Lower leg skin (tissue), 4 donors: ENCODE measurements around the gene PCDHGA10. TPM values are rescaled to one million over a fixed set of nuclear protein-coding genes. Genes with fewer than 3 reads are reported as not detected.

Experiments
- DNase-seq, 2 donors: peaks; one replicate each; pipeline ENCODE4 v3.0.0-alpha.2; 2019; ENCODE audit warnings: low spot score in 2 of 2
- H3K4me3 ChIP-seq: fragments of 200-600 bp; sonication (generic); 2 replicates; pipeline ENCODE4 v1.5.1; 2017; ENCODE audit warnings: mild to moderate bottlenecking, low read depth; ENCODE audit not compliant: poor library complexity, severe bottlenecking
- POLR2A ChIP-seq, 2 donors: fragments of 450-650 bp; IDR thresholded peaks; one replicate each; pipeline ENCODE4 v1.6.1; 2016 to 2017; ENCODE audit warnings: antibody characterized with exemption in 2 of 2, mild to moderate bottlenecking in 1 of 2, moderate library complexity in 1 of 2
- WGBS, 2 donors: methylation state at CpG; one replicate each; pipeline ENCODE4 v1.1.5; 2018; 5-methylcytosine and 5-hydroxymethylcytosine counted together
- intact Hi-C: fragments of 100-400 bp; cut with DNase I; formaldehyde crosslinking; loops from one replicate; pipeline ENCODE4 v1.15.0; 2023; ENCODE audit warnings: low total_unique reads
- total RNA-seq, 4 donors: library from RNA; depleted of rRNA; stranded (reverse); fragments of >200 nt; gene quantifications; one replicate each; pipeline ENCODE4 v1.1.0, GENCODE V29; 2016
- TF ChIP-seq, protein P1 (sequence below), 3 donors: fragments of 450-650 bp; IDR thresholded peaks; one replicate each; pipeline ENCODE4 v1.5.1; 2016; ENCODE audit warnings: antibody characterized with exemption in 3 of 3, mild to moderate bottlenecking in 3 of 3, moderate library complexity in 2 of 3

PCDHGA10 gene
- total RNA-seq, 4 donors from 2014 or later, result 6.8 to 11.7 (median 8.3) TPM

GRCh38 chr5:141434006-141434405 is 21.2 kb downstream of the PCDHGA10 start:
- no peak for TF ChIP-seq POLR2A (IDR thresholded peaks at IDR 0.05)
- TF ChIP-seq, protein P1, sequence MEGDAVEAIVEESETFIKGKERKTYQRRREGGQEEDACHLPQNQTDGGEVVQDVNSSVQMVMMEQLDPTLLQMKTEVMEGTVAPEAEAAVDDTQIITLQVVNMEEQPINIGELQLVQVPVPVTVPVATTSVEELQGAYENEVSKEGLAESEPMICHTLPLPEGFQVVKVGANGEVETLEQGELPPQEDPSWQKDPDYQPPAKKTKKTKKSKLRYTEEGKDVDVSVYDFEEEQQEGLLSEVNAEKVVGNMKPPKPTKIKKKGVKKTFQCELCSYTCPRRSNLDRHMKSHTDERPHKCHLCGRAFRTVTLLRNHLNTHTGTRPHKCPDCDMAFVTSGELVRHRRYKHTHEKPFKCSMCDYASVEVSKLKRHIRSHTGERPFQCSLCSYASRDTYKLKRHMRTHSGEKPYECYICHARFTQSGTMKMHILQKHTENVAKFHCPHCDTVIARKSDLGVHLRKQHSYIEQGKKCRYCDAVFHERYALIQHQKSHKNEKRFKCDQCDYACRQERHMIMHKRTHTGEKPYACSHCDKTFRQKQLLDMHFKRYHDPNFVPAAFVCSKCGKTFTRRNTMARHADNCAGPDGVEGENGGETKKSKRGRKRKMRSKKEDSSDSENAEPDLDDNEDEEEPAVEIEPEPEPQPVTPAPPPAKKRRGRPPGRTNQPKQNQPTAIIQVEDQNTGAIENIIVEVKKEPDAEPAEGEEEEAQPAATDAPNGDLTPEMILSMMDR (IDR thresholded peaks at IDR 0.05), result no peak
- DNase-seq, result no peak
- WGBS, 2 donors, result 86 to 88% methylated on average over 2 of the region's 2 CpGs
- no peak overlapping the region for H3K4me3 ChIP-seq
- intact Hi-C loops, result no loop called here

- no peak for DNase-seq
- H3K4me3 ChIP-seq, result no peak overlapping the region
- TF ChIP-seq, protein P1 (IDR thresholded peaks at IDR 0.05), result no peak
- TF ChIP-seq POLR2A (IDR thresholded peaks at IDR 0.05), result no peak
- intact Hi-C loops, result no loop called here
- 91 to 96% methylated on average over 2 of the region's 2 CpGs for WGBS, 2 donors
These were observed 24.4 kb downstream of the PCDHGA10 start for GRCh38 chr5:141437221-141437620.

GRCh38 chr5:141439411-141440141 is 26.8 kb downstream of the PCDHGA10 start:
- intact Hi-C loops, result no loop called here
- no peak for DNase-seq
- WGBS, 2 donors, result 69 to 72% methylated on average over 10 of the region's 10 CpGs
- H3K4me3 ChIP-seq, result no peak overlapping the region
- TF ChIP-seq, protein P1 (IDR thresholded peaks at IDR 0.05), result no peak
- TF ChIP-seq POLR2A (IDR thresholded peaks at IDR 0.05), result no peak

DNA sequence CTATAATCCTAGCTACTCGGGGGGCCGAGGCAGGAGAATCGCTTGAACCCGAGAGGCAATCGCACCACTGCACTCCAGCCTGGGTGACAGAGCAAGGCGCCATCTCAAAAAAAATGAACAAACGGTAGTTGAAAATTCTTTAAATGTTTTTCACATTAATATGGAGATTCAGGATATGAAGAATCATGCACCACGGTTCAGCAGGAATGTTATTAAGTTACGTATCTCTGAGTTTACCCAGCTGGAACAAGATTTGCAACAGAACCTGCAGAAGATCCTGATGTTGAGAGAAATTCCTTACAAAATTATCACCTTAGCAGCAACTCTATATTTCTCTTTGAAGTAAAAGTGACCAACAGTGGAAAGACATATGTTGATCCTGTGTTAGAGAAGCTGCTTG is 27.6 kb downstream of the PCDHGA10 start:
- no peak overlapping the region for H3K4me3 ChIP-seq
- TF ChIP-seq, protein P1 (IDR thresholded peaks at IDR 0.05), result no peak
- no peak for TF ChIP-seq POLR2A (IDR thresholded peaks at IDR 0.05)
- 92 to 95% methylated on average over 9 of the region's 9 CpGs for WGBS, 2 donors
- DNase-seq, result no peak
- intact Hi-C loops, result no loop called here

GRCh38 chr5:141441571-141442170 is 28.9 kb downstream of the PCDHGA10 start:
- DNase-seq, result no peak
- 54% methylated on average over 42 to 50 of the region's 50 CpGs for WGBS, 2 donors
- TF ChIP-seq POLR2A (IDR thresholded peaks at IDR 0.05), result no peak
- TF ChIP-seq, protein P1 (IDR thresholded peaks at IDR 0.05), result no peak
- intact Hi-C loops, result no loop called here
- H3K4me3 ChIP-seq, result no peak overlapping the region
